Calu3 (cell line): ENCODE results near the gene RFX7. TPM values are rescaled to one million over a fixed set of nuclear protein-coding genes. Genes with fewer than 3 reads are reported as not detected.

Experiments used
- BruUV-seq: library from RNA; stranded (reverse); fragments of 400-500 nt; replicated peaks from 2 replicates; lab custom pipeline; 2021; lab: Mats Ljungman, UMichigan
- CTCF ChIA-PET: fragments of 300-600 bp; sonication (Branson Sonifier 250); formaldehyde crosslinking; loops from one replicate; lab custom pipeline; 2022; ENCODE audit warnings: antibody characterized with exemption; lab: Charles Lee
- DNase-seq: peaks from one replicate; pipeline ENCODE4 v3.0.0; 2022
- H3K27ac Mint-ChIP-seq: one replicate; pipeline ENCODE4 v1.8.0; 2022; ENCODE audit warnings: mixed read lengths; ENCODE audit not compliant: unreplicated experiment
- H3K27me3 Mint-ChIP-seq: one replicate; pipeline ENCODE4 v1.8.0; 2022; ENCODE audit warnings: mixed read lengths; ENCODE audit not compliant: unreplicated experiment
- H3K36me3 Mint-ChIP-seq: one replicate; pipeline ENCODE4 v1.8.0; 2022; ENCODE audit warnings: mild to moderate bottlenecking, moderate library complexity, mixed read lengths; ENCODE audit not compliant: insufficient read depth, unreplicated experiment
- H3K4me1 Mint-ChIP-seq: one replicate; pipeline ENCODE4 v1.8.0; 2022; ENCODE audit warnings: mild to moderate bottlenecking, low read depth, mixed read lengths; ENCODE audit not compliant: unreplicated experiment
- H3K4me3 Mint-ChIP-seq: one replicate; pipeline ENCODE4 v1.8.0; 2022; ENCODE audit warnings: mild to moderate bottlenecking, low read depth, moderate library complexity, mixed read lengths; ENCODE audit not compliant: unreplicated experiment
- H3K9me3 Mint-ChIP-seq: one replicate; pipeline ENCODE4 v1.8.0; 2022; ENCODE audit warnings: low read depth, mixed read lengths; ENCODE audit not compliant: unreplicated experiment
- CTCF ChIP-seq: fragments of 200-600 bp; IDR thresholded peaks from one replicate; pipeline ENCODE4 v1.8.0; 2022; ENCODE audit warnings: antibody characterized with exemption; ENCODE audit not compliant: unreplicated experiment
- intact Hi-C: fragments of 100-400 bp; cut with micrococcal nuclease; formaldehyde crosslinking; loops from one replicate; pipeline ENCODE4 v1.10.0; 2022; ENCODE audit not compliant: unreplicated experiment
- total RNA-seq: library from RNA; stranded (reverse); gene quantifications from 2 replicates; pipeline ENCODE4 v1.2.3, GENCODE V29; 2022

RFX7 gene
- total RNA-seq, 1 experiment from 2014 or later: 31.4 TPM

GRCh38 chr15:56088389-56088788 is 155.3 kb downstream of the RFX7 start:
- H3K27ac Mint-ChIP-seq: no peak overlapping the region
- no peaks in the 10 kb centered on the region for H3K9me3 Mint-ChIP-seq
- no peak for DNase-seq
- H3K36me3 Mint-ChIP-seq: no peaks in the 10 kb centered on the region
- CTCF ChIA-PET: no interaction called here
- H3K4me3 Mint-ChIP-seq: no peak overlapping the region
- H3K27me3 Mint-ChIP-seq: no peaks in the 10 kb centered on the region
- peaks cover 5% of the 10 kb centered on the region for H3K4me1 Mint-ChIP-seq
- no TSS peak for BruUV-seq
- intact Hi-C loops: no loop called here
- no peak for TF ChIP-seq CTCF

- no peaks in the 10 kb centered on the region for H3K27me3 Mint-ChIP-seq
- no TSS peak for BruUV-seq
- peaks cover 20% of the 10 kb centered on the region for H3K4me1 Mint-ChIP-seq
- no peak for DNase-seq
- no peaks in the 10 kb centered on the region for H3K36me3 Mint-ChIP-seq
- CTCF ChIA-PET: no interaction called here
- TF ChIP-seq CTCF: no peak
- no peak overlapping the region for H3K27ac Mint-ChIP-seq
- H3K4me3 Mint-ChIP-seq: no peak overlapping the region
- intact Hi-C loops: no loop called here
- H3K9me3 Mint-ChIP-seq: no peaks in the 10 kb centered on the region
Measured at GRCh38 chr15:56086566-56086965, 157.1 kb downstream of the RFX7 start.

GRCh38 chr15:56082263-56082761 is 161.4 kb downstream of the RFX7 start:
- DNase-seq: peak; percentile 53
- Mint-ChIP-seq H3K27ac (peak overlapping the region; percentile 19), H3K4me3 (no peak overlapping the region), H3K4me1 (peaks cover 20% of the 10 kb centered on the region), H3K36me3 (no peaks in the 10 kb centered on the region), H3K9me3 (no peaks in the 10 kb centered on the region), H3K27me3 (no peaks in the 10 kb centered on the region)
- no TSS peak for BruUV-seq
- intact Hi-C loops: no loop called here
- CTCF ChIA-PET: interaction anchor here (0.5 kb wide), 1 partner anchor 46 kb away, joined by 3 read pairs; no protein-coding TSS in a partner anchor
- no peak for TF ChIP-seq CTCF

GRCh38 chr15:56077081-56077480 is 166.6 kb downstream of the RFX7 start:
- BruUV-seq: no TSS peak
- Mint-ChIP-seq H3K36me3 (no peaks in the 10 kb centered on the region), H3K4me1 (peaks cover 10% of the 10 kb centered on the region), H3K27ac (no peak overlapping the region), H3K27me3 (no peaks in the 10 kb centered on the region), H3K4me3 (no peak overlapping the region), H3K9me3 (no peaks in the 10 kb centered on the region)
- DNase-seq: no peak
- CTCF ChIA-PET: interaction anchor here (0.6 kb wide), 1 partner anchor 122 kb away, joined by 3 read pairs; no protein-coding TSS in a partner anchor
- intact Hi-C loops: no loop called here
- no peak for TF ChIP-seq CTCF
